Mucosa of descending colon (tissue), 3 donors: ENCODE data around the gene C1QTNF8. TPM values are rescaled to one million over a fixed set of nuclear protein-coding genes. Genes with fewer than 3 reads are reported as not detected.

Source experiments
- ATAC-seq: fragments of 200-7000 bp; cut with Tn5 transposase; one replicate; pipeline ENCODE4 v1.9.1; 2020; ENCODE audit warnings: mild to moderate bottlenecking, moderate library complexity
- DNase-seq, 3 donors: peaks; one replicate each; pipeline ENCODE4 v3.0.0-alpha.2; 2020
- H3K36me3 ChIP-seq: fragments of 200-600 bp; one replicate; pipeline ENCODE4 v1.8.0; 2021; ENCODE audit warnings: low read depth, mild to moderate bottlenecking
- H3K4me1 ChIP-seq: fragments of 200-600 bp; one replicate; pipeline ENCODE4 v1.8.0; 2021; ENCODE audit warnings: low read depth, mild to moderate bottlenecking
- H3K4me3 ChIP-seq: fragments of 200-600 bp; one replicate; pipeline ENCODE4 v1.8.0; 2021; ENCODE audit warnings: mild to moderate bottlenecking
- H3K9me3 ChIP-seq: fragments of 200-600 bp; one replicate; pipeline ENCODE4 v1.8.0; 2021; ENCODE audit warnings: mild to moderate bottlenecking
- CTCF ChIP-seq: fragments of 200-600 bp; IDR thresholded peaks from one replicate; pipeline ENCODE4 v1.8.0; 2022; ENCODE audit warnings: antibody characterized with exemption, mild to moderate bottlenecking
- intact Hi-C, 2 donors: fragments of 100-400 bp; cut with DNase I in 1 of 2; cut with micrococcal nuclease in 1 of 2; formaldehyde crosslinking; loops; one replicate each; pipeline versions ENCODE4 v1.11.0 to v1.11.1; 2022; cut with DNase I, micrococcal nuclease
- total RNA-seq, 3 donors: library from RNA; stranded (reverse); fragmentation: NEBNext Ultra II Directional in 2 of 3; extraction: Animal tissue kit (Norgen Biotek cat#: 25700) in 2 of 3; gene quantifications; one replicate each; pipeline versions ENCODE4 v1.2.1 to v1.2.4, GENCODE V29; 2021 to 2023
- donor health status: DM: no; HTN: no; CAD: no; lungs with moderate emphysema.
- donor health status: DM: no; HTN: no; CAD: no.
- donor health status: DM: no; HTN: yes; CAD: no.

The C1QTNF8 gene
- total RNA-seq, 3 donors from 2014 or later: not detected

GRCh38 chr16:1112506-1113184, 16.6 kb upstream of the C1QTNF8 start:
- Histone ChIP-seq H3K9me3 (no peaks in the 10 kb centered on the region), H3K4me1 (no peaks in the 10 kb centered on the region), H3K36me3 (no peaks in the 10 kb centered on the region), H3K4me3 (no peak overlapping the region)
- TF ChIP-seq CTCF: no peak
- intact Hi-C loops: no loop called here
- ATAC-seq (no peak), DNase-seq (no peak)

- H3K9me3 ChIP-seq: no peaks in the 10 kb centered on the region
- TF ChIP-seq CTCF: no peak
- H3K4me1 ChIP-seq: no peaks in the 10 kb centered on the region
- ATAC-seq: peak; percentile 5
- H3K36me3 ChIP-seq: no peaks in the 10 kb centered on the region
- no peak for DNase-seq
- intact Hi-C loops: no loop called here
- no peak overlapping the region for H3K4me3 ChIP-seq
These were observed 13.6 kb upstream of the C1QTNF8 start for GRCh38 chr16:1109648-1110047.

GRCh38 chr16:1108299-1109252, 12.5 kb upstream of the C1QTNF8 start:
- intact Hi-C loops: no loop called here
- H3K9me3 ChIP-seq: no peaks in the 10 kb centered on the region
- peak; percentile 41 for ATAC-seq
- no peak for TF ChIP-seq CTCF
- peak in 2 of 3 donors; percentile 35 to 51 for DNase-seq
- H3K4me3 ChIP-seq: no peak overlapping the region
- H3K4me1 ChIP-seq: no peaks in the 10 kb centered on the region
- H3K36me3 ChIP-seq: no peaks in the 10 kb centered on the region

GRCh38 chr16:1107731-1108130, 11.7 kb upstream of the C1QTNF8 start:
- Histone ChIP-seq H3K36me3 (no peaks in the 10 kb centered on the region), H3K9me3 (no peaks in the 10 kb centered on the region), H3K4me1 (peaks cover 4% of the 10 kb centered on the region), H3K4me3 (no peak overlapping the region)
- ATAC-seq (no peak), DNase-seq (no peak)
- TF ChIP-seq CTCF: no peak
- intact Hi-C loops: no loop called here

- DNase-seq: no peak
- Histone ChIP-seq H3K36me3 (no peaks in the 10 kb centered on the region), H3K4me1 (peaks cover 4% of the 10 kb centered on the region), H3K4me3 (no peak overlapping the region), H3K9me3 (no peaks in the 10 kb centered on the region)
- no peak for TF ChIP-seq CTCF
- intact Hi-C loops: no loop called here
- ATAC-seq: no peak
These were observed 11.1 kb upstream of the C1QTNF8 start for GRCh38 chr16:1107141-1107540.
